GM12874 (cell line): ENCODE results near the gene NCOR1.

Experiments
- TF ChIP-seq, protein P1 (sequence below): IDR thresholded peaks from 2 replicates; pipeline ENCODE4 v1.5.1; 2011; ENCODE audit warnings: low read depth, mild to moderate bottlenecking, control low read depth, low read length, moderate library complexity; ENCODE audit not compliant: insufficient read depth

The NCOR1 gene

DNA sequence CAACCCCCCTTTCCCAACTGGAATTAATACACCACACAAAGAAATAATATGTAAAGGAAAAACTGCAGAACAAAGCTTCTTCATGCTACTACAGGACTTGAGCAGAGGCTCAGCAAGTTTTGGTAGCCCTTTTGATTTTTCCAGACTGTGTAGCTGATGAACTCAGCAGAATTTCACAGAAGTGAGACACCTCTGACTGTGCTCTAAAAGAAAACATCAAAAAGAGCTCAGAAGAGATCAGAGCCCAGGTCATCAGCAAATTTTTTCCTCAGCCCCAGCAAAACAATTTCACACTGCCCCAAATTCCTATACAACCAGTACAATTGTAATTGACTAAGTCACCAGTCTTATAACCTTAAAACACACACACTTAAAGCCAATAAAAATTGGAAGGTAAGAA is 177.7 kb downstream of the NCOR1 start:
- TF ChIP-seq, protein P1, sequence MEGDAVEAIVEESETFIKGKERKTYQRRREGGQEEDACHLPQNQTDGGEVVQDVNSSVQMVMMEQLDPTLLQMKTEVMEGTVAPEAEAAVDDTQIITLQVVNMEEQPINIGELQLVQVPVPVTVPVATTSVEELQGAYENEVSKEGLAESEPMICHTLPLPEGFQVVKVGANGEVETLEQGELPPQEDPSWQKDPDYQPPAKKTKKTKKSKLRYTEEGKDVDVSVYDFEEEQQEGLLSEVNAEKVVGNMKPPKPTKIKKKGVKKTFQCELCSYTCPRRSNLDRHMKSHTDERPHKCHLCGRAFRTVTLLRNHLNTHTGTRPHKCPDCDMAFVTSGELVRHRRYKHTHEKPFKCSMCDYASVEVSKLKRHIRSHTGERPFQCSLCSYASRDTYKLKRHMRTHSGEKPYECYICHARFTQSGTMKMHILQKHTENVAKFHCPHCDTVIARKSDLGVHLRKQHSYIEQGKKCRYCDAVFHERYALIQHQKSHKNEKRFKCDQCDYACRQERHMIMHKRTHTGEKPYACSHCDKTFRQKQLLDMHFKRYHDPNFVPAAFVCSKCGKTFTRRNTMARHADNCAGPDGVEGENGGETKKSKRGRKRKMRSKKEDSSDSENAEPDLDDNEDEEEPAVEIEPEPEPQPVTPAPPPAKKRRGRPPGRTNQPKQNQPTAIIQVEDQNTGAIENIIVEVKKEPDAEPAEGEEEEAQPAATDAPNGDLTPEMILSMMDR: no peak

DNA sequence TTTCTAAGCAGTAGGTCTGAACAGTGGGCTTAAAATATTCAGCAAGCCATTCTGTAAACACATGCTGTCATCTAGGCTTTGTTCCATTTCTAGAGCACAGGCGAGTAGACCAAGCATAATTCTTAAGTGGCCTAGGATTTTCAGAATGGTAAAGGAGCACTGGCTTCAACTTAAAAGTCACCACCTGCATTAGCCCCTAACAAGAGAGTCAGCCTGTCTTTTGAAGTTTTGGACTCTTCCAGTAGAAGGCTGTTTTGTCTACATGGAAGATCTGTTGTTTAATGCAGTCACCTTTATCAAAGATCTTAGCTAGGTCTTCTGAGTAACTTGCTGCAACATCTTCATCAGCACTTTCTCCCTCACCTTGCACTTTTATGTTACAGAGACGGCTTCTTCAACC is 179.1 kb downstream of the NCOR1 start:
- TF ChIP-seq, protein P1: no peak

DNA sequence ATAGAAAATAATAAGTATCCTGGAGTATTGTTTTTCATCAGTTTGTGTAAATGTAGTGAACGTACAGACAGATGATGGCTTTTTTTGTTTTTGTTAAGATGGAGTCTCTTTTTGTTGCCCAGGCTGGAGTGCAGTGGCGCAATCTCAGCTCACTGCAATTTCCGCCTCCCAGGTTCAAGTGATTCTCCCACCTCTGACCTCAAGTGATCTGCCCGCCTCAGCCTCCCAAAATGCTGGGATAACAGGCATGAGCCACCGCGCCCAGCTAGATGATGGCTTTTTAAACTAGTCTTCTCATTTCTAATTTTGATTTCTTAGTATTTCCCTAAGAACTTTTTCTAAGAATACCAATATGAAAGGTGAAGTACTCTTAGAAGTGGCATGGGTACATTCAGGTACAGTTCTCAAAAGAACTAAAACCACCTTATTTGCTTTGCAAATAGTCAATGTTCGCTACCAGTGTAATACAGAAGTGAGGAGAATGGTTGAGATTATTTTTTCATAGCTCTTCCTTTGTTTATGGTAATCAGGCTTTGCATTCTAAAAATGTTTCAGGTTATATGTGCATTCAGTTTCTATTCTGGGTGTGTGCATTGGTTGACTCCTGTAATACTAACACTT is 181.5 kb downstream of the NCOR1 start:
- TF ChIP-seq, protein P1: no peak

DNA sequence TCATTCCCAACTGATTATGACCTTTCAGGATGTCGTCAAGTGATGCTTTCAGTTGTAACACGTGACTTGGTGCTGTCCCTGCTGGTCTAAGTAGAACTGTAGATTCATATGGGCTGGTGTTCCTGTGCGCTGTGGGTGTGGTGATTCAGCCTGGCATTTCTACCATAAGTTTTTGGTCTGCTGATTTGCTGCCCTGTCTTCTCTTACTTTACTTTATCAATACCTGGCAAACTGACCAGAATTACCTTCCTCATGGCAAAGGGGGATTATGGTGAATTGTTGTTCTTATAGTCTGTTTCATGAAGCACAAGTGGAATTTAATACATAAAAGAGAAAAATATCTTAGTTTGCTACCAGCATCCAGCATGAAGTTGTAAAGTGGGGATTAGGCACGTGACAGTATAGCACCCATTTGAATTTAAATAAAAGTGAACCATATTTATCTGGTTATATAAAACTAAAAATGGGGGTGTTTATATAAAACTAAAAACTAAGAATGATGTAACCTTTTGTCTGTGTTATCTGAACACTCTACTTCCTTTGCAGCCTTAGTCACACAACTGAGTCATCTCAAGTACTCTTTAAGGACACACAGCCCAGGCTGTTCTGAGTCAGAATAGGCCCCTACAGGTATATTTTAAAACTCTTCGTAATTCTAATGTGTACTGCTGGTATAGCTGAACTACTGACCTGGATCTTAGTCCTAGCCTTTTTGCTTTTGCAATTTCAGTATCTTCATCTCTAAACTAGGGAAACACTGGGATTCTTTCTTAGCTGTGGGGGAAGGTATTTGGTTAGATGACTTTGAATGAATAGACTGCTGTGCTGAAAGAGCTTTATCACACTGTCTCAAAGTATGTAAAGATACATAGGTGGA is 187.4 kb downstream of the NCOR1 start:
- TF ChIP-seq, protein P1: no peak

DNA sequence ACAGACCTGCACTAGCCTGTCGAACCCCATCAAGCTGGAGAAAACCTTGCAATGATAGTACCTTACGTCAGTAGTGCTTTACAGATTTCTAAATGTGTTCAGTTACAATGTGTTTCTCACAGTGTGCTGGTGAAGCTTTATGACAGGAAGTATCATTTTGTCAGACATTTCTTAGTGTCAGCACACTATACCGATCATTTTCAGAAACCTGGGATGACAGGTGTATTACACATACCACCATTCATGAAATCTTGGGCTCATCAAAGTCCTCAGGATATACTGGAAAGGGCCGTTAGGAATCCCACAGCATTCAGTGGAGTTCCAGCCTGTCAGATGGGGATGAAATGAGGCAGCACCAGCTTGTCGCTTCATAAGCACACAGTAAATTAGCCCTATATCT is 188.4 kb downstream of the NCOR1 start:
- TF ChIP-seq, protein P1: no peak

DNA sequence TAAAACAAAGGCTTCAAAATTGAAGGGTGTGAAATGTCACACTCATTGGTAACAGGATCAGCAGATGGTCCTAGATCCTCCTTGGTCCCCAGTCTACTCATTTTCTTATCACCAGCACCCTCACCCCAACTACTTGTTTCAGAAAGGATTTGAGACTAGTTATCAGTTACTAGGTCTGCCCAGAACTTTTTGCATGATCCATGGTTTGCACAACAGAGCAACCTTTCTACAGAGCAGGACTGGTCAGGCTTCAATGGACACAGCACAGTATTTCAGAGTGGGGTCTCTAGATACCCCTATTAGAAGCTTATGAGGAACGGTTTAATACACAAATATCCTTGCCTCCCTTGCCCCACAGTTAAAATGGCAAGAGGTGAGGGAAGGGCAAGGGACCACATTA is 190.1 kb downstream of the NCOR1 start:
- TF ChIP-seq, protein P1: no peak

DNA sequence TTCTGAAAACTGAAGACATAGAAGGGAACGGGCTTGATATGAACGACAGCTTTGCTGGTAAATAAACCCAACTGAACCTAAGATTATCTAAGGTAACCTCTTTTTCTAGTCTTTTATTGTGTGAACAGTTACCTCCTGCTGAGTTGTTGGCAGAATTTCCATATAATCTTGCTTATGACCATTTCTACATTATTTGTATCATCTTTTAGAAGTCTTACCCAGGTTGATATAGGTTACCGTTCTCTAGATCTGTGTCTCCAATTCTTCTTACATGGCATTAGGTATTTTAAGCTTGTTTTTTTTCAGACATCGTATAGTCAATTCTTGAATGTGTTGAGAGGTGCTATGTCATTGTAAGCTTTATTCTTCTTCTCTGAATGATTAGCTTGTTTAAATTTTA is 191.5 kb downstream of the NCOR1 start:
- TF ChIP-seq, protein P1: no peak
